ENCODE measurements around the gene NOL8.

- no peak for TF ChIP-seq CTCF (IDR thresholded peaks at IDR 0.05; ENCODE audit: low read depth, low read length, missing input control)
- no peak for TF ChIP-seq MAX (IDR thresholded peaks at IDR 0.05)
- no peak for TF ChIP-seq TAF1 (conservative IDR thresholded peaks at IDR 0.05)
- no peak for TF ChIP-seq ATF3 (IDR thresholded peaks at IDR 0.05)
- TF ChIP-seq GABPA (IDR thresholded peaks at IDR 0.05 in 1 of 2, conservative IDR thresholded peaks at IDR 0.05 in 1 of 2), result no peak
- no peak for TF ChIP-seq JUND (IDR thresholded peaks at IDR 0.05)
- no peak for TF ChIP-seq REST (IDR thresholded peaks at IDR 0.05)
- TF ChIP-seq RAD21 (IDR thresholded peaks at IDR 0.05), result no peak
- no peak for TF ChIP-seq NR2F2 (IDR thresholded peaks at IDR 0.05)
- TF ChIP-seq ZBTB33 (IDR thresholded peaks at IDR 0.05), result no peak
- no peak for TF ChIP-seq HNF4G (IDR thresholded peaks at IDR 0.05)
Measured at GRCh38 chr9:92312887-92313623, 12.1 kb downstream of the NOL8 start.

All from liver (tissue), 3 donors.